SKM-1 (cell line): ENCODE measurements around the gene NUMBL.
"Not testable (repeated sequence)": the region's sequence is repeated elsewhere in the genome, so short reads cannot be mapped to it uniquely, and the experiment has no call there.

Source experiments
- DNase-seq: peaks from one replicate; lab custom pipeline; 2025; ENCODE audit not compliant: unreplicated experiment; lab: John Stamatoyannopoulos, UW

NUMBL gene

DNA sequence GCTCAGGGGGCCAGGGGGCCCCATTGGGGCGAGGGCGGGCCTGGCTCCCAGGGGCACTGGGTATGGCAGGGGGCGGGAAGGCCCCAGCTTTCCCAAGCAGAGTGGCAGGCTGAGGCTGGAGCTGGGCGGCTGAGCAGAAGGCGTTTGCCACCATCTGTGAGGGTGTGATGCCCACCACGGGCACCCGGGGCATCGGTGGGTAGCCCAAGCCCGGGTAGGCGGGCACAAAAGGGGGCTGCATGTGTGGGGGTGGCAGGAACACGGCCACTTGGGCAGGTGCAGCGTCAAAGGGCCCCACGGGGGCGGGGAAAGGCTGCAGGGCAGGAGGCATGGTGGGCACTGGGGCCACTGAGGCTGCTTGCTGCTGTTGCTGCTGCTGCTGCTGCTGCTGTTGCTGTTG, 22.8 kb downstream of the NUMBL start:
- no peak for DNase-seq

DNA sequence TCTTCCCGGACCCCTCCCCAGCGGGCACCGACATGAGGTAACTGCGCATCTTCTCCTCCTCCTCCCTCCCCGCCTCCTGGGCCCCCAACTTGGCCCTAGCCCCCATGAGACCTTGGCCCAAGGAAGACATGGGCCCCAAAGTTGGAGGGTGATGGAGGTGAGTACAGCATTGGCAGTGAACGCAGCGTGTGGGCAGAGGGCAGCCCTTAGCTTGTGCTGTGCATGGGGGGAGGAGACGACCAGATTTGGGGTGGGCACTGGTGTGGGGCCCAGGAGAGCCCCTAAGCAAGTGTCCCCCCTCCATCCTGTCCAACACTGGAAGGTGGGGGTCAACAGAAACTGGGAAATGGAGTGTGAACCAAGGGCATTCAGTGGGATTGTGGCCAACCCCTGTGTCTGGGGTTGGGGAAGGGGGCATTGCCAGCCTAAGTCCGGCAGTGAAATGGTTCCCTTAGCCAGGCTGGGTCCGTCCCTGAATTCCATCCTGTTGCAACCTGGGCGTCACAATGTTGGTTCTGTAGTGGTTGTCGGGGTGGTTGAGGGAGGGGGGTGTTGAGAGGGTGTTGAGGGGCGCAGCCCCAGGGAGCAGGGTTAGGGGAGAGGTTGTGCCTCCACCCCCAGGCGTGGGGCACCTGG, 23.5 kb downstream of the NUMBL start:
- no peak for DNase-seq

DNA sequence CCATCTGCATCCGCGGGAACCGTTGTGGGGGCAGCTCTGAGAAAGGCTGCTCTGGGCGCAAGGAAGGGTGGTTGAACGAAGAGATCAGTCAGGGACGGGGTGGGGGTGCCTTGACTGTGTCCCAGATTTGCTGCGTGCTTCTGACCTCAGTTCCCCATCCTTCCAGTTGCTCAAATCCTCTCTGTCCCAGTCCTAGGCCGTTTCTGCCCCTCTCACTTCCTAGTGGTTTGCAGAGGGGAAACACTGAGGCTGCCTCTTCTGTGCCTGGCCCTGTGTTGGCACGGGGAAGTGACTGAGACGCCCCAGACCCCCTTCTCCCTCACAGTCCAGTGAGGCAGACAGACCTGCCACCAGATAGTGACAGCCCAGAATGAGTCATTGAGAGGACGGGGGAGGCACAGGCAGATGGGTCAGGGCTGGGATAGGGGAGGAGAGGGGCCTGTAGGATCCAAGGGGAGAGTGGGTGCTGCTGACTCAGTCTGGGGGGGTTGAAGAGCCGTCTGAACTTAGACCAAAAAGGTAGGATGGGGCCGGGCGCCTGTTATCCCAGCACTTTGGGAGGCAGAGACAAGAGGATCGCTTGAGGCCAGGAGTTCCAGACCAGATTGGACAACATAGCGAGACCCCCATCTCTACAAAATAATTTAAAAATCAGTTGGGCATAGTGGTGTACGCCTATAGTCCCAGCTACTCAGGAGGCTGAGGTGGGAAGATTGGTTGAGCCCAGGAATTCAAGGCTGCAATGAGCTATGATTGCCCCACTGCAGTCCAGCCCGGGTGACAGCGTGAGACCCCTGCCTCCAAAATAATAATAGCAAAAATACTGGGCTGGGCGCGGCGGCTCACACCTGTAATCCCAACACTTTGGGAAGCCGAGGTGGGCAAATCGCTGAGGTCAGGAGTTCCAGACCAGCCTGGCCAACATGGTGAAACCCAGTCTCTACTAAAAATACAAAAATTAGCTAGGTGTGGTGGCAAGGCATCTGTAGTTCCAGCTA, 26.5 kb downstream of the NUMBL start:
- DNase-seq, result no peak

DNA sequence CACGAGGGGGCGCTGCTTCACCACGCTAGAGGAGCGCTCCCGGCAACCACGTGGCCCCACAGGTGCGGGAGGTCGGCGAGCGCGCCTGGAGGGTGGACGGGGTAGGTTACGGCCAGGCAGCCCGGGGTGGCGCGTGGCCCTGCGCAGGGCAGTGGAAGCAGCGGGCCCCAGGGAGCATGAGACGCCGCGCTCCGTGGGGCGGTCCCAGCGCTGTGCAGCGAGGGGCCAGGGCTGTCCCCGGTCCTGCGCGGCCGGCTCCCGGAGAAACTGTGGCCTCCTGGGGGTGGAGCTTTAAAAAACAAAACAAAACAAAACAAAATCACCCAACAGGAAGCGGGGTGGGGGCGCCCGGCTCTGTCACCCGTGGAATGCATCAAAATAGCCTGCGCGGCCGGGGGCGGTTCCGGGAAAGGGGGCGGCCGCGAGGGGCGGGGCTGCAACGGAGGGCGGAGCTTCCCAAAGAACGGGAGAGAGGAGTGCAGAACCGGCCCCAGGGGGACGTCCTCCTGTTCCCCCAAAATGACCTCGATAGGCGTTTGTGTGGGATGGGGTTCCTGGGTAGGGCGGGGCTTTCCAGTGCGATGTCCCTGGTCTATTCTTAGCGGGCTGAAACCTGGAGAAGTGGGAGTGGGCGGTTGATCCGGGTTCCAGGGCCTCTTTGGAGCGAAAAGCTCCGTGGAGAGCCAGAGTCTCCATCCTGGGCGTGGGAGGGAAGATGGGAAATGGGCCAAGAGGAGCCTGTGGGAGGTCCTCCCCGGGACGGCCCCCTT, 27.3 kb downstream of the NUMBL start:
- DNase-seq, result no peak

DNA sequence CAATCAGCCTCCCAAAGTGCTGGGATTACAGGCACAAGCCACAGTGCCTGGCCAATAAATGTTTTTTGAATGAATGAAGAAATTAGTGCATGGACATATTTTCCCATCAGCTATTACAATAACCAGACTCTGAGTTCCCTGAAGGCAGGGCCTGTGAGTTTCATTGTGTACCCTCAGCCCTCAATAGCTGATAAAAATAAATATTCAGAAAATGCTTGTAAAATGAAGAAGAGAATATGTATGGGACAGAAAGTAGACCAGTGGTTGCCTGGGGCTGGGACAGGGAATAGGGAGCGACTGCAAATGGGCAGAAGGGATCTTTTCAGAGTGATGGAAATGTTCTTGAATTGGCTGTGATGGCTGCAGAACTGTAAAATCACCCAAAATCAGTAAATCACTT, 28.8 kb downstream of the NUMBL start:
- no peak for DNase-seq

DNA sequence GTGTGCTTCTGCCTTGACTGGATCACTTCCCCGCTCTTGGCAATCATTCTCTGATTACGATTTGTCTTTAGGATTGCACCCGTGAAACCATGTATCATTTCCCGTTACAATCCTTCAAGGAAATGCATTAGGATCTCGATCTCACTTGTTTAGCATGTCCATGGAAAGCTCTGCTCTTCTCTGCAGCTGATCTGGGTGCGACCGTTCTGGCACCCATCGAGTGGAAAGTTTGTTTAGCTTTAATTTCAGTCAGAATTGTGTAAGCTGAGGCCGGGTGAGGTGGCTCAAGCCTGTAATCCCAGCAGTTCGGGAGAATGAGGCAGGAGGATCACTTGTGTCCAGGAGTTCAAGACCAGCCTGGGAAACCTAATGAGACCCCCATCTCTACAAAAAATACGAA, 30.9 kb downstream of the NUMBL start:
- no peak for DNase-seq

DNA sequence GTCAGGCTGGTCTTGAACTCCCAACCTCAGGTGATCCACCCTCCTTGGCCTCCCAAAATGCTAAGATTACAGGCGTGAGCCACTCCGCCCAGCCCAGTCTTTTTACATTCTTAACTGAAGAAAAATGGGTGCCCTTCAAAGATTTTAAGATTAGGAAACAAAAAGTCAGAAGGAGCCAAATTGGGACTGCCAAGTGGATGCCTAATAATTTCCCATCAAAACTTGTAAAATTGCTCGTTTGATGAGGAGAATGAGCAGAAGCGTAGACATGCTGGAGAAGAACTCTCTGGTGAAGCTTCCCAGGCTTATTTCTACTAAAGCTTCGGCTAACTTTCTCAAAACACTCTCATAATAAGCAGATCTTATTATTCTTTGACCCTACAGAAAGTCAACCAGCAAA, 31.3 kb downstream of the NUMBL start:
- DNase-seq, result no peak

DNA sequence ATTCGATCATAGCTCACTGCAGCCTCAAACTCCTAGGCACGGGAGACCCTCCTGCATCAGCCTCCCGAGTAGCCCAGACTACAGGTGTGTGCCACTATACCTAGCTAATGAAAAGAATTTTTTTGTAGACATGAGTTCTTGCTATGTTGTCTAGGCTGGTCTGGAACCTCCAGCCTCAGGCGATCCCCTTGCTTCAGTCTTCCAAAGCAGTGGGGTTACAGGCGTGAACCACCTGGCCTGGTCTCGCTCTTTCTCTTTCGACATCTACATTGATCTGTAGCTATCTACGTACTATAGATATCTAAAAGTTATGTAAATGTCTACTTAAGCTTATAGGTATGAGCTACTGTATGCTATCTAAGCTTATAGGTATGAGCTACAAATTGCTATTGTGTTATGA, 32.4 kb downstream of the NUMBL start:
- no peak for DNase-seq

DNA sequence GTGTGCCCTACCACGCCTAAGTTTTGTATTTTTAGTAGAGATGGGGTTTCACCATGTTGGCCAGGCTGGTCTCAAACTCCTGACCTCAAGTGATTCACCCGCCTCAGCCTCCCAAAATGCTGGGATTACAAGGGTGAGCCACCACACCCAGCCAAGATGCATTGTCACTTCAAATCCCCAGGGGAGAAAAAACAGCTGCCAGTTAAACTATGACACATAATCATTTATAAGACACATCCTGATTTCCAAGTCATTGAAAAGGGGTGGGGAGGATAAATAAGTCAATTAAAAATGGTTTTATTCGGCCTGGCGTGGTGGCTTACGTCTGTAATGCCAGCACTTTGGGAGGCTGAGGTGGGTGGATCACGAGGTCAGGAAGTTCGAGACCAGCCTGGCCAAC, 34.8 kb downstream of the NUMBL start:
- DNase-seq, result not testable (repeated sequence)

DNA sequence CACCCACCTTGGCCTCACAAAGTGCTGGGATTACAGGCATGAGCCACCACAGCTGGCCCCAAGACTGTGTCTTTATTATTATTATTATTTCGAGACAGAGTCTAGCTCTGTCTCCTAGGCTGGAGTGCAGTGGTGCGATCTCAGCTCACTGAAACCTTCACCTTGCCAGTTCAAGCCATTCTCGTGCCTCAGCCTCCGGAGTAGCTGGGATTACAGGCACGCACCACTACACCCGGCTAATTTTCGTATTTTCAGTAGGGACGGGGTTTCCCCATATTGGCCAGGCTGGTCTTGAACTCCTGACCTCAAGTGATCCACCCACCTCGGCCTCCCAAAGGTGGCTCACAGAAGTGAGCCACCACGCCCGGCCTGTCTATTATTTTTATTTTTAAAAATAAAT, 38.1 kb downstream of the NUMBL start:
- not testable (repeated sequence) for DNase-seq

DNA sequence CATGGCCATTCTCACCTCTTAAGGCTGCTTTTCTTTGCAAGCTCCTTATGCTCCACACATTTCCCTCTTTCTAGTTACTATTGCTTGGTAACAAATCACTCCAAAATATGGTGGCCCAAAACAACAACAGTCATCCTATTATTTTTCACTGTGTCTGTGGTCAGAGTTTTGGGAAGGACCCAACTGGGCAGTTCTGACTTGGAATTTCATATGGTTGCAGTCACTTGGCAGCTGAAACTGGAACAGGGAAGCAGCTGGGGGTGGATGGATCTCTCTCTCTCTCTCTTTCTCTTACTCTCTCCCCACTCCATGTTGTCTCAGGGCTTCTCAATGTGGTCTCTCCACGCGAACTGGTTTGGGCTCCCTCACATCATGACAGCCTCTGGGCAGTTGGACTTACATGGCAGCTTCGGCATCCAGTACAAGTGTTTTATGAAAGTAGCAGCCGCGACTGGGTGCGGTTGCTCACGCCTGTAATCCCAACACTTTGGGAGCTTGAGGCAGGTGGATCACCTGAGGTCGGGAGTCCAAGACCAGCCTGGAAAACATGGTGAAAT, 39.6 kb downstream of the NUMBL start:
- DNase-seq, result no peak

DNA sequence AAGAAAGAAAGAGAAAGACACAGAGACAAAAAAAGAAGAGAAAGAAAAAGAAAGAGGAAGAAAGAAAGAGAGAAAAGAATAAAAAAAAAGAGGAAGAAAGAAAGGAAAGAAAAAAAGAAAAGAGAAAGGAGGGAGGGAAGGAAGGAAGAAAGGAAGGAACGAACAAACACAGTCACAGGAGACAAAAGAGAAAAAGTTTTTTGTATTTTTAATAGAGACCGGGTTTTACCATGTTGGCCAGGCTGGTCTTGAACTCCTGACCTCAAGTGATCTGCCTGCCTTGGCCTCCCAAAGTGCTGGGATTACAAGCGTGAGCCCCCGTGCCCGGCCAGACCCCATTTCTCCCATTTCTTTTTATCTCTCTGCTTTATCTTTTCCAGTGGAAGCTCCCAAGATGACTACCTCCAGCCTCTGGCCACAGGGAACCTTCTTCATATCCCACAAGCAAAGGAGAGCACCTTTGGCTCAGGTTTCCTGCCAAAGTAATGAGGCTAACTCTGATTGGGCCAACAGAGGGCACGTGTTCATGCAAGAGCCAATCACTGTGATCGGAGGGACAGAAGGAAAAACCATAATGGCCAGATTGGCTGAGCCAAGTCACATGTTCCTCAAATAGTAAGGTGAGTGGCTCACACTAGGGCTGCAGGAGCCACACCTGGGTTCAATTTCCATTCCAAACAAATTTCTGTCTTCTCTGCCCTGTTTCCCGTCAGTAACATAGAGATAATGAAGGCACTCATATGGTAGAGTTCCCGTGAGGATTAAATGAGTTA, 40.4 kb downstream of the NUMBL start:
- not testable (repeated sequence) for DNase-seq

DNA sequence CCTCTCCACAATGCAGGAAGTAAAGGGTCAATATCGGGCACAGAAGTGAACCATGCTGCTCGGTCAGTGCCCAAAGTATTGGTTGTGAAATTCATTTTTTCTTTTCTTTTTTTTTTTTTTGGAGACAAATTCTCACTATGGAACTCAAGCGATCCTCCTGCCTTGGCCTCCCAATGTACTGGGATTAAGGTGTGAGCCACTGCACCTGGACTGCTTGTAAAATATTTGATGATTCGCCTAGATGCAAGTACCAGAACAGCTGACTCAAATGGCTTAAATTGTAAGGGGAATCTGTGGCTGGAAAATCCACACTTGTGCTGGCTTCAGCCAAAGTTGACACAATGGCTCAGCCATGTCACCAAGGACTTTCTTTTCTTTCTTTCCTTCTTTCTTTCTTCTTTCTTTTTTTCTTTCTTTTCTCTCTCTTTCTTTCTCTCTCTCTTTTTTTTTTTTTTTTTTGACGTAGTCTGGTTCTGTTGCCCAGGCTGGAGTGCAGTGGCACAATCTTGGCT, 43.7 kb downstream of the NUMBL start:
- no peak for DNase-seq

DNA sequence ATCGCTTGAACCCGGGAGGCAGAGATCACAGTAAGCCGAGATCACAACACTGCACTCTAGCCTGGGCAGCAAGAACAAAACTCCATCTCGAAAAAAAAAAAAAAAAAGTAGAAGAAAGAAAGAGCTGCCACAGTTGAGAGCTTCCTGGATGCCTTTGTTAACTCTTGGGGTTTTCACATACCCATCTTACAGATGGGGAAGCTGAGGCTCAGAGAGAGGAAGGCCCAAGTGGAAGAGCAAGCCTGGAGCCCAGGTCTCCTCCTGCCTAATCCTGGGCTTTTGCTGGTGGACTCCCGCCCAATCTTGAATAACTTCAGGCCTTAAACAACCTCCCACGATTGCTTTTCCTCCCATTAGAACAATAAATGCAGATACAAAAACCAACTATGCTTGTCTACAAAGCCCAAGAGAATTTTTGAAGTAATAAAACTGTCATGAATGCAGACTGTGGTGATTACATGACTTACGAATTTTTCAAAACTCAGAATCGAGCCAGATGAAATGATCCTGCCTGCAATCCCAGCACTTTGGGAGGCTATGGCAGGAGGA, 47.6 kb downstream of the NUMBL start:
- no peak for DNase-seq

DNA sequence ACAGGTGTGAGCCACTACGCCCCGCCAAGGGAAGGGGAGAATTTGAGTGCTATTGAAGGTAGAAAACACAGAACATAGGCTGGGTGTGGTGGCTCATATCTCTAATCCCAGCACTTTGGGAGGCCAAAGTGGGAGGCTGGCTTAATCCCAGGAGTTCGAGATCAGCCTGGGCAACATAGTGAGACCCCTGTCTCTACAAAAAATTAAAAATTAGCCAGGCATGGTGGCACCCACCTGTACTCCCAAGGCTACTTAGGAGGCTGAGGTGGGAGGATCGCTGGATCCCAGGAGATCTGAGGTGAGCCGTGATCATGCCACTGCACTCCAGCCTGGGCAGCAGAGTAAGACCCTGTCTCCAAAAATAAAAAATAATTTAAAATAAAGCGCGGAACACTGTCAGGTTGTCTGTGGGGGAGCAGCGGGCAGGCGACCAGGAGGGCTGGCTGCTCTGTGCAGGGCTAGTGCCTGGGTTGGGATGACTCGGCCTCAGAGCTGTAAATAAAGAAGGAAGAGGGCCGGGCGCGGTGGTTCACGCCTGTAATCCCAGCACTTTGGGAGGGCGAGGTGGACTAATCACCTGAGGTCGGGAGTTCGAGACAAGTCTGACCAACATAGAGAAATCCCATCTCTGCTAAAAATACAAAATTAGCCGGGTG, 48.3 kb downstream of the NUMBL start:
- no peak for DNase-seq

DNA sequence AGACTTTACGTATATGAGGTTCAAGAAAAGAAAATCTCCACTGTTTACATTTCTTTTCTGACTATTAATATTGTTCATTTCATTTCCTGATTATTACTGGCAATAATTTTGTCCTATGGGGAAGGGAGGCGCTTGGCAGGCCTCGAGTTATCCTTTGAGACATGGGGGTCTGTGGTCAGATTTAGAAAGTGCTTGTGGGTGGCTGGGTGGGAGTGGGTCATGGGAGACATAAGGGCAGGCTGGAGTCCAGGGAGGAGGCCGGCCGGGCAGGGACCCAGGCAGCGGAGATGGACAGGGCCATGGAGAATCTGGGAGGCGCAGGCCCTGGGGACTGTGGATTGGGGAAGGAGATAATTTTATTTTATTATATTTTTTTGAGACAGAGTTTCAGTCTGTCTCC, 49.2 kb downstream of the NUMBL start:
- DNase-seq, result no peak

DNA sequence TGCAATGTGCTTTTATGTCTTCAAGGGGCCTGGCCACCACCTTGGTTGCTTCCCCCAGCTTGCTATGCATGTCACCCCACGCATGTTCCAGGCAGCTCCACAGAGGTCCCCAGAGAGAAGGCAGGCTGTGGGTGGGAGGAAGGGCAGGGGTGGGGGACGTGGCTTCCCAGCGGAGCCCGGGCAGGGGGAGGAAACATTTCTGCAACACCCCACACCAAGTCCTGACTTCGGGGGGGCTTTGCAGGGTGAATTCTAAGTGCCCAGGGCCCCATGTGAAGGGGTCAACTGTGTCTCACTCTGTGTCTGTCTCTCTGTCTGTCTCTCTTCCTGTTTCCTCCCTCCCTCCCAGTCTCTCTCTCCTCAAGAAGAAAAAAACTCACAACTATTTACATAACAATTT, 49.7 kb downstream of the NUMBL start:
- no peak for DNase-seq

DNA sequence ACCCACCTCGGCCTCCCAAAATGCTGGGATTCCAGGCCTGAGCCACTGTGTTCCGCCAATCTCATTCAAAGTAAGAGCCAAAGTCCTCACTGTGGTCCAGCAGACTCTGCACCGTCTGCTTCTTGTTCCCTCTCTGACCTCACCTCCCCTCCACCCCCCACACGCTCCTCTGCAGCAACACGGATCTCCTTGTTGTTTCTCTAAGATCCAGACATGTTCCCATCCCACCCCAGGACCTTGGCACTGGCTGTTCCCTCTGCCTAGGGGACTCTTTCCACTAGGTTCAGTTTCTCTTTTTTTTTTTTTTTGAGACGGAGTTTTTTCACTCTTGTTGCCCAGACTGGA, 50.8 kb downstream of the NUMBL start:
- DNase-seq, result no peak

DNA sequence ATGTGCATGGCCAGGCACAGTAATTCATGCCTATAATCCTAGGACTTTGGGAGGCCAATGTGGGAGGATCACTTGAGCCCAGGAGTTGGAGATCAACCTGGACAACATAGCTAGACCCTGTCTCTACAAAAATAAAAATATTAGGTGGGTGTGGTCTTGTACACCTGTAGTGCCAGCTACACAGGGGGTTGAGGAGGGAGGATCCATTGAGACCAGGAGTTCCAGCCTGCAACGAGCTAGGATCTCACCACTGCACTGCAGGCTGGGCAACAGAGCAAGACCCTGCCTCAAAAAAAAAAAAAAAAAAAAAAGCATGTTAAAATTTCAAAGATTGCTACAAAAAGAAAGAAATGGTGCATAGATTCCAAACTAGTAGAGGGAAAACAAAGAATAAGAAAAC, 52.1 kb downstream of the NUMBL start:
- no peak for DNase-seq

DNA sequence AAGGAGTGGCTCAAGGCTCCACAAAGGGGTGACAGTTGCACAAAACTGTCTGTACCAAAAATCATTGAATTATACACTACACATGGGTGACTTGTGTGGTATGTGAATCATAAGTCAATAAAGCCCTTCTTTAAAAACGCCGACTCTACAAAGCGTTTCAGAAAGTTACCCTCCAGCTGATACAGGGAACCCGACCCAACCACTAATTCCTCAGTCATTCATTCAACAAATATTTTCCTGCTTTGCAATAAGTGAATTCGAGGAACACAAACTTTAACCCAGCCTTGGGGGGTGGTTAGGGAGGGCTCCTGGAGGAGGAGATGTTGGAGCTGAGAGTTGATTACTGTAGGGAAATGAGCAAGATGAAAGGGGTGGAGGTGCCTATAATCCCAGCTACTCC, 57.2 kb downstream of the NUMBL start:
- DNase-seq, result no peak
